NCI-H510A (cell line): ENCODE data around the gene ZNF821.
"Not testable (repeated sequence)": the region's sequence is repeated elsewhere in the genome, so short reads cannot be mapped to it uniquely, and the experiment has no call there.

Experiments
- DNase-seq: peaks from one replicate; lab custom pipeline; 2025; lab: John Stamatoyannopoulos, UW

Gene ZNF821

GRCh38 chr16:71859762-71860521, 24.0 kb downstream of the ZNF821 start:
- DNase-seq, result no peak

DNA sequence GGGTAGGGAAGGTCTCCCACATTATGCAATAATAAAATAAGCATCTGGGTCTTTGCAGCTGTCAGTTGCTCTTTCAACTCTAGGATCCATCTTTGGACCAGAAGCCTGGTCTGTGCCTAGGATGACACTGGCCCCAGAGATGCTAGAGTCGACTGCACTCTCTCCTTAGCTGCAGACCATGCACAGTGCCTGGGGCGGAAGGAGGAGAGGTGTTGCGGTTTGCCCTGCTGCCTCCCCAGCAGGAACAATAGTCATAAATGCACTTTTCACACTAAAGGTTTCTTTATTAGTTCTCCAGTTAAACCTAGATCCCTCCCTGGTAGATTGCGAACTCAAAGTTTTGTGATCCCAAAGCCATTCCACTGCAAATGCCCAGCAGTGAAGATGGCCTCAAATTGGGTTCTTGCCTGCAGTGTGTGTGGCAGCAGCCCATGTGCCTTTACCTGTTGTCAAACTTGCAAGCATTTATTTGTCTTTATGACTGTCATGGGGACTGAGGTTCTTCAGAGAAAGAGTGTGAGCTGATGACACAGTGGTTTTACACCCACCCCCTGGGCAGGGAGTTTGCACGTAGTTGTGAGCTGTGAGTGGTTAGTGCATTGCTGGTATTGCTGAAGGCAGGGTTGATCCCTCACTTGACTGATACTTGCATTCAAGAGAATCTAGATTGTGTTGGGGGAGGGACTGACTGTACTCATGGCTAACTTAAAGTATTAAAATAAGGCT, 27.9 kb downstream of the ZNF821 start:
- DNase-seq, result no peak

GRCh38 chr16:71854369-71854948, 29.5 kb downstream of the ZNF821 start:
- no peak for DNase-seq

GRCh38 chr16:71853413-71853812, 30.6 kb downstream of the ZNF821 start:
- no peak for DNase-seq

GRCh38 chr16:71852561-71852960, 31.4 kb downstream of the ZNF821 start:
- DNase-seq, result no peak

- DNase-seq, result no peak
Measured at GRCh38 chr16:71852158-71852557, 31.8 kb downstream of the ZNF821 start.

- no peak for DNase-seq
Measured at GRCh38 chr16:71851746-71852145, 32.2 kb downstream of the ZNF821 start.

DNA sequence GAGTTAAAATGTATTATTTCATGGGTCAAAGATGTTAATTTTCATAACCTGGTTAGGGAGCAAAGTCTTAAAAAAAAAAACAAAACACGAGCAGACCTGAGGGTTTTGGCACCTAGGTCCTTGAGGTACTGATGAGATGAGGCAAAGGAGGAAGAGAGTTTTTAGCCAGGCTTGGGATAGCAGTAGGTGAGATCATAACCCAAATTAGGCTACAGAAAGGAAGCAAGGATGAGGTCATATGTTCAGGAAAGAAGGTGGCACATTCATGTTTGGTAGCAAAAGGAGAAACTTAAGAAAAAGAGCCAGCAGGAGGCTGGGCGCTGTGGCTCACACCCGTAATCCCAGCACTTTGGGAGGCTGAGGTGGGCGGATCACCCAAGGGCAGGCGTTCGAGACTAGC, 35.4 kb downstream of the ZNF821 start:
- no peak for DNase-seq

GRCh38 chr16:71847096-71847495, 36.9 kb downstream of the ZNF821 start:
- DNase-seq, result no peak

- no peak for DNase-seq
Measured at GRCh38 chr16:71846431-71846830, 37.6 kb downstream of the ZNF821 start.

DNA sequence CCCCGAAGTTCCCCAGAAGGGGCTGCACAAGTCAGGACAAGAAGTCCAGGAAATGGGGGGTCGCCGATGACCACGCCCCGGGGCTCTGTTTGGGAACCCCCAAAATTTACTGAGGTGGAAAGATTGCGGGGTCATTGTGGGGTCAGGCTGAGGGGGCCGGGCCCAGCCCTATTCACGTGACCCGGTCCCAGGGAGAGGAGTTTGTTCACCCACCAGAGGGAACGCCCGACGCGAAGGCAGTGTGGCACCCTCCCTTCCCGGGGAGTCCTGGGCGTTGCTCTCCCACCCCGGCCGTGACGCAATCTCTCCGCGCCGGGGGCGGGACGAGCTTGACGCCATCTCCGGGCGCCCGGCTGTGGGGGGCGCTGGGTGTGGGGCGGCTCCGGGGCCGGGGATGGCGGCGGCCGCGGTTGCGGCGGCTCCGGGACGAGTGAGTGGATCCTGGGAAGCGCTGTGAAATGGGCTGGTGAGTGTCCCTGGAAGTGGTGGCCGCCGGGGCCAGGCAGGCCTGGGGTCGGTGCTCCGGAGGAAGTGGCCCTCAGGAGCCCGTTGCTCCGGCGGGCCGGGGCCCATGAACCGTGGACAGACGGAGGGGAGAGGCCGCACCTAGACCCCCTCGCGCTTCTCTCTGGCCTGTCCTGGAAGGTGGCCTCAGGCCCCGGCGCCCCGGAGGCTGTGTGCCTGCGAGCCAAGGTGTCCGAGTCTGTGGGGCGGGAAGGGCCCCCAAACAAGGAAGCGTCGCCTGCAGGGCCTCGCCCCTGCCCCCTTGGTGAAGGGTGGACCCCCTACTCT, 38.1 kb downstream of the ZNF821 start, which contains the start of gene ATXN1L:
Gene ATXN1L, plus strand, starts transcription at position 338 of the 792 bp plus-strand sequence. CDS start 3,765 bp downstream, outside the sequence.
- peak; percentile 65 for DNase-seq

GRCh38 chr16:71843572-71843971, 40.4 kb downstream of the ZNF821 start:
- no peak for DNase-seq

- no peak for DNase-seq
Measured at GRCh38 chr16:71840052-71840451, 43.9 kb downstream of the ZNF821 start.

DNA sequence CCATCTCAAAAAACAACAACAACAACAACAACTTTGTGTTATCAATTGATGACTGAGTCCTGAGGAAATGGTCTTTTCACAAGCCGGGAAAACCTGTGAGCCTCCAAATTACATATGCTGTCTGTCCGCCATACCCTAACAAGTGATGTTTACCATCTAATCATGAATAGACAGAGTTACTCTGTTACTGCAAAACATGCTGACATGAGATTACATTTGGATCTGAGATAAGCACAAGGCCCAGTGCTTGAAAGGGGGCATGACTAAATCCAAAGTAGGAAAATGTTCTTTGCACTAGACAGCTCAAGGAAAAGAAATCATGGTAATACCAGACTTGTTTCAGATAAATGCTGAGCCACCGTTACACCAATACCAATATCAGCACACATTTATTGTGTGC, 46.8 kb downstream of the ZNF821 start:
- DNase-seq, result no peak

DNA sequence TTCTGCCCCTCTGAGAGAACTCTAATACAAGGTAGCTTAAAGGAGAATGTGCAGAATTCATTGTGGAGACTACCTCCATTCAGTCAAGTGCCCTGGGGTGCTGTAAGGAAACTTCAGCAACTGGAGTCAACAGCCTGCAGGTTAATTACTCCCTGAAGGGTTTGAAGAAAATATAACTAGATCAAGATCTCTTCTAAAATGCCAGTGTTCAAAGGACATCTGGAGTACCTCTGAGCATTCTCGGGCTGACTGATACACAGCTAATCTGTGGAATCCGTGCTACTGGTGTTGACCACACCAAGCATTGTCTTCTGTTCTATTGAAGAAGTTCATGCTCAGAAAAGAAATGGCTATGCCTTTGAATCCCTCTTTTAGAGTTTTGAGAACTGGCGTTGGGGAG, 49.7 kb downstream of the ZNF821 start:
- no peak for DNase-seq

DNA sequence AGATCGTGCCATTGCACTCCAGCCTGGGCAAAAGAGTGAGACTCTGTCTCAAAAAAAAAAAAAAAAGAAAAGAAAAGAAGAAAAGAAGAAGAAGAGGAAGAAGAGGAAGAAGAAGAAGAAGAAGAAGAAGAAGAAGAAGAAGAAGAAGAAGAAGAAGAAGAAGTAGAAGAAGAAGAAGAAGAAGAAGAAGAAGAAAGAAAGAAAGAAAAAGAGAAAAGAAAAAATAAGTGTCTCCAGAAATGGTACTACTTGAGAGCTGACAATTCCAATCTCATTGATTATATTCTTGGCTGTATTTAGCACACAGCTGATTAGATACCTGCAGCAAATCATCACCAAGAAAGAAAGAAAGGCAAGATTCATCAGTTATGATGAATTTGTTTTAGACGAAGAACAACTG, 51.9 kb downstream of the ZNF821 start:
- not testable (repeated sequence) for DNase-seq

- not testable (repeated sequence) for DNase-seq
Measured at GRCh38 chr16:71831698-71832097, 52.3 kb downstream of the ZNF821 start.

GRCh38 chr16:71830359-71830758, 53.6 kb downstream of the ZNF821 start:
- no peak for DNase-seq

DNA sequence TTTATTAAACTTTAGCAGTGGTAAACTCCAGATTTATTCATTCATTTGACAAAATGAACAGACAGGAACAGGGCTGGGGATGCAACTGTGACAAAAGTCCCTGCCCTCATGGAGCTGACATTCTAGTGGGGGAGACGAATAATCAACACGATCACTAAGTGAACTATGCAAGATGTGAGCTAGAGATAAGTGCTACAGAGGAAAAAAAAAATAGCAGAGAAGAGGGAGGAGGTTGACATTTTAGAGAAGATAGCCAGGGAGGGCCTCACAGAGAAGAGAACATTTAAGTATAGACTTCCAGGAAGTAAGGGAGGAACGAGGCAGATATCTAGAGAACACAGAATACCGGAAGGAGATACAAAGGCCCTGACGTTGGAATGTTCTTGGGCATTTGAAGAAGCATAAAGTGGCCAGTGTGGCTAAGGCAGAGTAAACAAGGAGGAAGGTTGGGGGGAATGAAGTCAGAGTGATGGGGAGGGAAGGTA, 57.4 kb downstream of the ZNF821 start:
- DNase-seq, result no peak

GRCh38 chr16:71817155-71817500, 66.9 kb downstream of the ZNF821 start:
- DNase-seq, result not testable (repeated sequence)

GRCh38 chr16:71811261-71811803, 72.7 kb downstream of the ZNF821 start:
- no peak for DNase-seq

DNA sequence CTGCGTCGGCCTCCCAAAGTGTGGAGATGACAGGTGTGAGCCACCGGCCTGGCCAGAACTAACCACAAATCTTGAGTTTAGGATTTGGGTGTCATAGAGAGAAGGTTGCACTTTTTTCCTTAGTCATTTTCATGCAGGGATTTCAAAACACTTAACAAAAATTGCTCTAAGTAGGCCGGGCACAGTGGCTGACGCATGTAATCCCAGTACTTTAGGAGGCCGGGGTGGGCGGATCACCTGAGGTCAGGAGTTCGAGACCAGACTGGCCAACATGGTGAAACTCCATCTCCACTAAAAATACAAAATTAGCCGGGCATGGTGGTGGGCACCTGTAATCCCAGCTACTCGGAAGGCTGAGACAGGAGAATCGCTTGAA, 73.8 kb downstream of the ZNF821 start:
- not testable (repeated sequence) for DNase-seq
